Testis (tissue), 2 donors: Measurements from ENCODE around the gene TICRR.

Experiments used
- POLR2A ChIP-seq: fragments of 450-650 bp; IDR thresholded peaks from one replicate; pipeline ENCODE4 v1.6.1; 2017; ENCODE audit warnings: antibody characterized with exemption, mild to moderate bottlenecking, moderate library complexity
- TF ChIP-seq, protein P1 (sequence below), 3 experiments: fragments of 450-650 bp in 2 of 3; fragments of 200-600 bp in 1 of 3; sonication (generic) in 1 of 3; IDR thresholded peaks; one replicate each; pipeline ENCODE4 v1.5.1; 2016 to 2019; ENCODE audit warnings: antibody characterized with exemption in 3 of 3, mild to moderate bottlenecking in 2 of 3, moderate library complexity in 1 of 3

DNA sequence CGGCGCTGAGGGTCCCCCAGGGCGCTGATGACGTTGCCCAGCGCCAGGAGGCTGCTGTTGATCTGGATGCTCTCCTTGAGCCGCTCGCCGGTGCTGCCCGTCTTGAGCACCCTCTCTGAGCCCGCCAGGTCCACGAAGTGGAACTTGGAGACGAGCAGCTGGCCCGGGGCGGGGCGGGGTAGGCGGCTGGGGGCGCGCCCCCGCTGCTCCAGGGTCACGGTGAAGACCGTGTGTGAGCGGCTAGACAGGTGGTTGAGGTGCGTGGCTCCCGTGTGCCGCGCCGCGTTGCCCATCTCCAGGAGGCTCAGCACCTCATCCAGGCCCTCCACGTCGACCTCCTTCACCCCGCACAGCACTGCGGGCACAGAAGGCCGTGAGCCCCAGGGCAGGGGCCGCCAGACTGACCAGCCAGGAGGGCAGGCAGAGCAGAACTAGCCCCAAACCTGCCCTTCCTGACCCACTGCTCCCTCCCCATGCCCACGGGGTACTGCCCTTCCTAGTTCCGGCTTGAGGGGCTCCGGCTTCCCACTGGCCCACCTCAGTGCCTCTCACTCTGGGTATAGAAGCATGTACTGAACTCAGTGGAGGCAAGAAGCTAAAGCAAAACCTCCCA is 73.8 kb downstream of the TICRR start:
- TF ChIP-seq, protein P1, sequence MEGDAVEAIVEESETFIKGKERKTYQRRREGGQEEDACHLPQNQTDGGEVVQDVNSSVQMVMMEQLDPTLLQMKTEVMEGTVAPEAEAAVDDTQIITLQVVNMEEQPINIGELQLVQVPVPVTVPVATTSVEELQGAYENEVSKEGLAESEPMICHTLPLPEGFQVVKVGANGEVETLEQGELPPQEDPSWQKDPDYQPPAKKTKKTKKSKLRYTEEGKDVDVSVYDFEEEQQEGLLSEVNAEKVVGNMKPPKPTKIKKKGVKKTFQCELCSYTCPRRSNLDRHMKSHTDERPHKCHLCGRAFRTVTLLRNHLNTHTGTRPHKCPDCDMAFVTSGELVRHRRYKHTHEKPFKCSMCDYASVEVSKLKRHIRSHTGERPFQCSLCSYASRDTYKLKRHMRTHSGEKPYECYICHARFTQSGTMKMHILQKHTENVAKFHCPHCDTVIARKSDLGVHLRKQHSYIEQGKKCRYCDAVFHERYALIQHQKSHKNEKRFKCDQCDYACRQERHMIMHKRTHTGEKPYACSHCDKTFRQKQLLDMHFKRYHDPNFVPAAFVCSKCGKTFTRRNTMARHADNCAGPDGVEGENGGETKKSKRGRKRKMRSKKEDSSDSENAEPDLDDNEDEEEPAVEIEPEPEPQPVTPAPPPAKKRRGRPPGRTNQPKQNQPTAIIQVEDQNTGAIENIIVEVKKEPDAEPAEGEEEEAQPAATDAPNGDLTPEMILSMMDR (IDR thresholded peaks at IDR 0.05) = no peak
- TF ChIP-seq POLR2A = no peak
